ENCODE data around the gene TOX4. TPM values are rescaled to one million over a fixed set of nuclear protein-coding genes. Genes with fewer than 3 reads are reported as not detected.

Gene TOX4
- total and polyA plus RNA-seq, 11 donors: 16.2 to 100 (median 86.9) TPM

GRCh38 chr14:21498540-21499526 lies 21.8 kb downstream of the TOX4 start:
- ATAC-seq (peak in 1 of 4 donors; percentile 30), DNase-seq (no peak)
- TF ChIP-seq POLR2A (IDR thresholded peaks at IDR 0.05) (no peak), CTCF (IDR thresholded peaks at IDR 0.05) (peak in 10 of 12 donors; percentile 19 to 59 (median 44))
- Histone ChIP-seq H3K9me3 (no peaks in the 10 kb centered on the region), H3K36me3 (peaks cover 0 to 100% (median 98%) of the 10 kb centered on the region in 9 donors), H3K4me3 (no peak overlapping the region), H3K4me1 (no peaks in the 10 kb centered on the region), H3K27ac (no peak overlapping the region), H3K27me3 (no peaks in the 10 kb centered on the region)
- WGBS, 4 donors: 66 to 70% (median 68%) methylated on average over 5 of the region's 5 CpGs
- intact Hi-C loops (cut with DNase I): loop anchor here in 5 of 10 donors (2.0 to 5.0 kb wide), 2 partner anchors 58 kb away; no protein-coding TSS in a partner anchor

GRCh38 chr14:21501568-21501967 lies 24.6 kb downstream of the TOX4 start:
- H3K4me3 ChIP-seq: no peak overlapping the region
- no peaks in the 10 kb centered on the region for H3K9me3 ChIP-seq
- no peak for TF ChIP-seq POLR2A (IDR thresholded peaks at IDR 0.05)
- no peak for TF ChIP-seq CTCF (IDR thresholded peaks at IDR 0.05)
- H3K36me3 ChIP-seq: peaks cover 0 to 83% (median 72%) of the 10 kb centered on the region in 9 donors
- no peak overlapping the region for H3K27ac ChIP-seq
- no peak for ATAC-seq
- DNase-seq: no peak
- no peaks in the 10 kb centered on the region for H3K27me3 ChIP-seq
- intact Hi-C loops (cut with DNase I): loop anchor here in 2 of 10 donors (5.0 to 10.0 kb wide), 2 partner anchors 53 to 56 kb away; no protein-coding TSS in a partner anchor
- peaks cover 0 to 10% (median 0%) of the 10 kb centered on the region in 12 donors for H3K4me1 ChIP-seq
- 90 to 92% (median 91%) methylated on average over 5 of the region's 5 CpGs for WGBS, 4 donors

GRCh38 chr14:21503376-21503775 lies 26.4 kb downstream of the TOX4 start:
- ATAC-seq (no peak), DNase-seq (no peak)
- intact Hi-C loops (cut with DNase I): loop anchor here in 2 of 10 donors (5.0 to 10.0 kb wide), 2 partner anchors 51 to 54 kb away; no protein-coding TSS in a partner anchor
- H3K4me3 ChIP-seq: no peak overlapping the region
- 89 to 100% (median 97%) methylated on average over 2 to 4 of the region's 4 CpGs for WGBS, 4 donors
- H3K27me3 ChIP-seq: no peaks in the 10 kb centered on the region
- H3K36me3 ChIP-seq: peaks cover 0 to 79% (median 67%) of the 10 kb centered on the region in 9 donors
- TF ChIP-seq CTCF (IDR thresholded peaks at IDR 0.05) (no peak), POLR2A (IDR thresholded peaks at IDR 0.05) (no peak)
- no peak overlapping the region for H3K27ac ChIP-seq
- peaks cover 0 to 16% (median 0%) of the 10 kb centered on the region in 12 donors for H3K4me1 ChIP-seq
- H3K9me3 ChIP-seq: no peaks in the 10 kb centered on the region

- DNase-seq: no peak
- Histone ChIP-seq H3K36me3 (peaks cover 0 to 69% (median 52%) of the 10 kb centered on the region in 9 donors), H3K9me3 (no peaks in the 10 kb centered on the region), H3K27me3 (no peaks in the 10 kb centered on the region), H3K4me1 (peaks cover 0 to 29% (median 10%) of the 10 kb centered on the region in 12 donors), H3K27ac (peak overlapping the region in 1 of 12 donors; percentile 8), H3K4me3 (no peak overlapping the region)
- TF ChIP-seq POLR2A (IDR thresholded peaks at IDR 0.05) (no peak), CTCF (IDR thresholded peaks at IDR 0.05) (no peak)
- ATAC-seq: no peak
- intact Hi-C loops (cut with DNase I): loop anchor here in 3 of 10 donors (5.0 to 10.0 kb wide), 2 partner anchors 50 to 52 kb away; no protein-coding TSS in a partner anchor
Measured at GRCh38 chr14:21505012-21505553, 28.1 kb downstream of the TOX4 start.
